NOMO-1 (cell line): ENCODE data around the gene DCAF12L2.
"Not testable (repeated sequence)": the region's sequence is repeated elsewhere in the genome, so short reads cannot be mapped to it uniquely, and the experiment has no call there.

Source experiments
- DNase-seq, 2 experiments: peaks; one replicate each; lab custom pipeline; 2025; ENCODE audit not compliant: unreplicated experiment in 2 of 2; lab: John Stamatoyannopoulos, UW

Gene DCAF12L2

DNA sequence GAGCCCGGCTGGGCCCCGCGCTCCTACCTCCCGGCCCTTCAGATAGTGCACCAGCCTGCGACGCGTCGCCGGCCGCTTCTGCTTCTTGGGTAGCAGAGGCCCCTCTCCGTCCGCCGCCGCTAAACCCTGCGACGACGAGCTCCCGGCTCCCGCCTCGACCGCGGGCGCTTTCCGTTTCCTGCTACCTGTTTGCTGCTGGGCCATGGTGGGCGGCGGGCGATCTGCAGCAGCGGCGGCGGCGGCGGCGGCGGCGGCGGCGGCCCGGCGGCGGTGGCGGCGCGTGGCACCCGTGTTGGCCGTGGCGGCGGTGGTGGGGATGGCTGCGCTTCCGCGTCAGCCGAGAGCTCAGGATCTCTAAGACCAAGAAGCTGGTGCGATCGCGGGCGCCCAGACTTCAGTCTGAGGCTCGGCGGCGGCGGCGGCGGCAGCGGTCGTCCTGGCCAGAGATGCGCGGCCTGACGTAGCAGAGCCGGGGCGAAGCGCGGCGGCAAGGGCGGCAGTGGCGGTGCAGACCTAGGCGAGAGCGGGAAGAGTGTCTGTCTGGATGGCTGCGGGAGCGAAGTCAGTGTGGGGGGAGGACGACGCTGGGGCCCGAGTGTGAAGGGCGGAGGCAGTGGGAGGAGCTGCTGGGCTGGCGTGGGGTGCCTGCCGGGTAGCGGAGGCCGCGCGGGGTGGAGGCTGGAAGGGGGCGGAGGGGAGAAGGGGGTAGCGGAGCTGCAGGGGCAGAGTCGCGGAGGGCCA, at the start of gene DCAF12L2:
Gene DCAF12L2, minus strand, starts transcription at position 569 of the 741 bp plus-strand sequence. Its CDS starts 365 bp downstream, at position 204.
- no peak for DNase-seq

DNA sequence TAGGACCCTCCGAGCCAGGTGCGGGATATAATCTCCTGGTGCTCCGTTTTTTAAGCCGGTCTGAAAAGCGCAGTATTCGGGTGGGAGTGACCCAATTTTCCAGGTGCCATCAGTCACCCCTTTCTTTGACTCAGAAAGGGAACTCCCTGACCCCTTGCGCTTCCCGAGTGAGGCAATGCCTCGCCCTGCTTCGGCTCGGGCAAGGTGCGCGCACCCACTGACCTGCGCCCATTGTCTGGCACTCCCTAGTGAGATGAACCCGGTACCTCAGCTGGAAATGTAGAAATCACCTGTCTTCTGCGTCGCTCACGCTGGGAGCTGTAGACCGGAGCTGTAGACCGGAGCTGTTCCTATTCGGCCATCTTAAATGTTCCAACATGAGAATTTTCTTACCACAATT, 24.8 kb upstream of the DCAF12L2 start:
- DNase-seq: not testable (repeated sequence)

DNA sequence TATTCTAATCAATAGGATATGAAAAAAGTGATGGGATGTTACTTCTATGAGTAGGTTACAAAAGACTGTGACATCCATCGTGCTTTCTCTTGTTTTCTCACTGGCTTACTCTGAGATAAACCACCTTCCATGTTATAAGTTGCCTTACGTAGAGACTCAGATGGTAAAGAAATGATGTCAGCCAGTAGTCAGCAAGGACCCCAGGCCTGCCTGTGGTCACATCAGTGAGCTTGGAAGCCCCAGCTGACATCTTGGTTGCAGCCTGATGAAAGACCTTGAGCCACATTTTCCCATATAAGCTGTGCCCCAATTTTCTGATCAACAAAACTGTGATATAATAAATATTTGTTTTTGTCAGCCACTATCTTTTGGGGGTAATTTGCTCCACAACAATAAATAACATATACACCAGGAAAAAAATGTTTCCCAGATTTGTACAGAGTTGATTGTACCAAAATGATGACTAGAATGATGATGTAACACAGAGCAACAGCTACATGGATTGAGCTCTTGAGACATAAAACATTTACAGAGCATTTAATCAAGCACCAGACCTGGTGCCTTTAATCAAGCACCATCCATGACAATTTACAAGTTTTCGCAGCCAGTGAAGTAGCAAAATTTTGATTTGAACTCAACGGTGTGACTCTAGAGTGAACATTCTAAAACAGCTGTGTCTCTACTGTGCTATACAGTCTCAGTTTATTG, 11.2 kb upstream of the DCAF12L2 start:
- DNase-seq: no peak

DNA sequence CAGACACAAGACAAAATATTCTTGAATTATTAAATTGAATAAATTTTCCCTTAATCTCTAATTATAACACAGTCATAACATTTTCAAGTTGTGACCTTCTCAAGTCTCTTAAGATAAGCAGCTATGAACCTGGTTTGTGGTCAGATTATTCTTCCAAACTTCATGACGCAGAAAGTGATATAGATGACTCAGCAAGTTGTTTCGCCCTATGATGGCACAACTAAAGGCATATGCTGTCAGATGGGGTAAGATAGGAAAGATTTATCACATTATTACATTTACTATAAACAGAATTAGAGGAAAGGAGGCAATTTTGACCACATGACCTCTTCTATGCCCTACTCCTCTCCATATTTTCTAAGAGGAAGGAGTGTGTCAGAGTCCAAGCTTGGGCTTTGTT, 4.6 kb upstream of the DCAF12L2 start:
- no peak for DNase-seq

DNA sequence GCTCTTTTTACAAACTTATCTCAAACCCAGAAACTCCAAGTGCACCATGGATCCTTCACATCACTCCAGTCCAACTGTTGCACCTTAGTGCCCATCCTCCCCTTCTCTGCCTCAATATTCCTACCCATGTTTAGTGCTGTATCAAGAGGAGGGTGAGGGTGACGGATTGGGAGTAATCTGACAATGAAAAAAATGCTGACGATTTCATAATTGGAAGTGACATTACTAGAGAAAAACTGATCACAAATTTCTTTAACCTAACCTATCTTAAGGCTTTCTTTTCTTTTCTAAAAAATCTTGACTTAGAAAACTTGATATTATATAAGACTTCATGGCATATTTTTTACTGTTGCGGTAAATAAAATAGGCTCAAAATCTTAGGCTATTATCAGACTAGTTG, 1.5 kb upstream of the DCAF12L2 start:
- DNase-seq: no peak

DNA sequence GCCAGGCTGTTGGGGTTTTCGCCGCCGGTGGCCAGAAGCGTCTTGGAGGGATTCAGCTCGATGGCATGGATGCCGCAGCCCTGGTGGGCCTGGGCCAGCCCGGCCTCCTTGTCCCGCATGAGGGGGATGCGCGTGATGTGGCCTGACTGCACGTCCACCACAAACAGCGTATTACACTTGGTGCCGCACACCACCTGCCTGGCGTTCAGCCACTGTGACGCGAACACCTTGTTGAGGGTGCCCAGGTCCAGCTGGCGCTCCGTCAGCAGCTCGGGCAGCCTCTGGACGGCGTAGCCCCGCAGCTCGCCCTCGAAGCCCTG, 728 bp downstream of the DCAF12L2 start:
- no peak for DNase-seq

DNA sequence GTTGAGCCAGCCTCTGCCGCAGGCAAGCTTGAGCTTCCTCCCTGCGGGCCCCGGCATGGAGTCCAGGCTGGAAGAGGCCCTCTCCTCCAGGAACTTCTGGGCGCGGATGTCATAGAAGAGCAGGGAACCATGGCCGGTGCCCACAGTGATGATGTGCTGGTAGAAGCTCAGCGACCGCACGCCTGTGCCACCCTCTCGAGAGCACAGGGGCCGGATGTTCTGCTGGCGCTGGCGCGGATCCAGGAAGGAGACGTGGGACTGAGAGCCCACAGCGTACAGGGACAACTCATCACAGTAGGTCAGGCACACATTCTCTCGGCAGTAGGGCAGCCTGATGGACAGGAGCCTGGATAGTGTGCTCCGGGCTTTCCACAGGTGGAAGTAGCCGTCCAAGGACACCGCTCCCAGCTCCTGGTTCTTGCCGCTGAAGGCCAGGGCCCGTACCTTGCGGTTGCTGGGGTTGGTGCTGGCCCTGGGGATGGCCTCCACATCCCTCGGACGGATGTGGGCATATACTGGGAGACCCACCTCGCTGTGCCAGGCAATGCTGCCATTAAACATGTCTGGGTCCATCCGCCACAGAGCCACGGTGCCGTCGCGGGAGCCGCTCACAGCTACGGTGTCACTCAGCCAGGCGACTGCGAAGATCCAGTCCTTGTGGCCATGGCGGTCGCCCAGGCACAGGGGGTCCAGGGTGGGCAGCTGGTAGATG, 1.2 kb downstream of the DCAF12L2 start:
- no peak for DNase-seq

DNA sequence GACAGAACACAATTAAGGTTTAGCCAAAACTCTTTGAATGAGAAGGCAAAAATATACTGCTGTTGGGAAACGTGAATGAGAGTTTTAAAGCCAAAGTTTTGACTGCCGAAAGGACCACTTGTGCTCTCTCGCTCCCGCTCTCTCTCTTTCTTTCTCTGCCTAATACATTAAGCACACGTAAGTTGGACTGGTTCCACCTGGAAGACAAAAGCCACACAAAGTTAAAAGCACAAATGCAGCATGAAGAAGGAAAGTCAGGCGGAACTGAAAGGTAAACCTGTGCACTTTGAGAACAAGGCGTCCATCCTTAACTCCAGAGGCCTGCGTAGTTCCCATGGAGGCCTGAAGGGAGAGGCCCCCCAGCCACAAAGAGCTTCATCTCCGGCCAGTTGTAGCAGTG, 1.9 kb downstream of the DCAF12L2 start:
- no peak for DNase-seq

DNA sequence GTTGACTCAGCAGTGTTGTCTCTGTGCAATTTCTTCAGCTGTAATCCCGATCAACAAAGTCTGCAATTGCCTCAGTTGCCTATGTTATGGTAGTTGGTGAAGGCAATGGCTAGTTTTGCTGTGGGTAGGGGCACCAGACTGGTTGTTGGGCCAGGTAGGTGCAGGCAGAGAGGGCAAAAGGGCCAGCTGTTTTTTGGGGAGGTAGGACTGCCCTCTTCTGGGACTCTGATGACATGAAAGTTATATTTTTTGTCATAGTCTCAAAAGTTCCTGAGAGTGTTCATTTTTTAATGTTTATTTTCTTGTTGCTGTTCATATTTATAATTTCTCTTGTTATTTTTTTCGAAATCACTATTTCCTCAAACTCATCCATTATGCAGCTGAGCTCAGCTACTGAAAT, 25.1 kb downstream of the DCAF12L2 start:
- no peak for DNase-seq

DNA sequence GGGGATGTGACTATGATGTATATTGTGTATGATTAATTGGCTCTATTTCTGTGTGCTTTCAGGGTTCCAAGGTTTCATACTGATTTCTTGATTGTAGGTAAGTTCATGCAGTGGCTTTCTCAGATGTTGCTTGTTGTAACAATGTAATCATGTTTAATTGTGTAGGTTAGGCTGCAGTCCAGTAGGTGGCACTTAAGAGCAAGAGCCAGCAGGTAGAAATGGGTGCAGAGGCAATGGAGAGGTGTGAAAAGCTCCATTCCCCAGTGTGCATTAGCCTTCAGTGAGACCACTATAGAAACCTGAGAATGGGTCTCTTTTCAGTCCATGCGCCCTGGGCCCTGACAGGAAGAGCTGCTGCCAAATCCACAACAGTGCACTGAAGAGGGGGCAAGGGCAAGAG, 28.2 kb downstream of the DCAF12L2 start:
- DNase-seq: no peak

DNA sequence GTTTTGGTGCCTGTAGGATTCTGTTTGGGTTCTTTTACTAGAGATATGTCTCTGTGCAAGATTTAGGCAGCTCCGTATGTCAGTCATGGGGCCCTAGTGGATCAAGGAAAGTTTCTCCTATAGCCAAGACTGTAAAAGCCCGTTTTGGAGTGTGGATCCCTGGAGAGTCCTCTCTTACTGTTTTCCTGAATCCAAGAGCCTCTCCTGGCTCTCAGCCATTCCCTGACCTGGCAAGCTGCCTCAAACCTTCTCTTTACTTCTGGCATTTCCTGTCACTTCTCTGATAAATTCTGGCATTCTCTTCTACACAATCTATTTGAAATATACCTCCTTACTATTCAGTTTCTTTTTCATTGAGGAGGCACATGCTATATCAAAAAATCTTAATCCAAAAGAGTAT, 41.4 kb downstream of the DCAF12L2 start:
- no peak for DNase-seq
